Upper lobe of right lung (tissue), 1 donor: ENCODE measurements around the gene SLC35B2. TPM values are rescaled to one million over a fixed set of nuclear protein-coding genes. Genes with fewer than 3 reads are reported as not detected.
A peak's percentile ranks its signal among the peaks of the same experiment; 100 is the strongest.

ENCODE experiments used
- ATAC-seq: fragments of 200-7000 bp; cut with Tn5 transposase; one replicate; pipeline ENCODE4 v1.9.1; 2020; ENCODE audit warnings: mild to moderate bottlenecking, moderate library complexity
- DNase-seq: peaks from one replicate; pipeline ENCODE4 v3.0.0-alpha.2; 2020
- H3K27ac ChIP-seq: fragments of 200-600 bp; one replicate; pipeline ENCODE4 v1.8.0; 2022
- H3K27me3 ChIP-seq: fragments of 200-600 bp; one replicate; pipeline ENCODE4 v1.8.0; 2022; ENCODE audit warnings: mild to moderate bottlenecking
- H3K36me3 ChIP-seq: fragments of 200-600 bp; one replicate; pipeline ENCODE4 v1.8.0; 2022
- H3K4me1 ChIP-seq: fragments of 200-600 bp; one replicate; pipeline ENCODE4 v1.8.0; 2022
- H3K4me3 ChIP-seq: fragments of 200-600 bp; one replicate; pipeline ENCODE4 v1.8.0; 2022; ENCODE audit warnings: mild to moderate bottlenecking
- H3K9me3 ChIP-seq: fragments of 200-600 bp; one replicate; pipeline ENCODE4 v1.8.0; 2022
- intact Hi-C: fragments of 100-400 bp; cut with DNase I; formaldehyde crosslinking; loops from one replicate; pipeline ENCODE4 v1.11.0; 2022
- total RNA-seq: library from RNA; stranded (reverse); fragmentation: NEBNext Ultra II Directional; extraction: Animal tissue kit (Norgen Biotek cat#: 25700); gene quantifications from one replicate; pipeline ENCODE4 v1.2.1, GENCODE V29; 2021
- TF ChIP-seq, protein P1 (sequence below): fragments of 200-600 bp; IDR thresholded peaks from one replicate; pipeline ENCODE4 v1.8.0; 2022; ENCODE audit warnings: antibody characterized with exemption
- donor health status: DM: no; HTN: yes; CAD: no; lungs with severe emphysema.

Gene SLC35B2
- total RNA-seq, 1 donor from 2014 or later = 32.3 TPM

DNA sequence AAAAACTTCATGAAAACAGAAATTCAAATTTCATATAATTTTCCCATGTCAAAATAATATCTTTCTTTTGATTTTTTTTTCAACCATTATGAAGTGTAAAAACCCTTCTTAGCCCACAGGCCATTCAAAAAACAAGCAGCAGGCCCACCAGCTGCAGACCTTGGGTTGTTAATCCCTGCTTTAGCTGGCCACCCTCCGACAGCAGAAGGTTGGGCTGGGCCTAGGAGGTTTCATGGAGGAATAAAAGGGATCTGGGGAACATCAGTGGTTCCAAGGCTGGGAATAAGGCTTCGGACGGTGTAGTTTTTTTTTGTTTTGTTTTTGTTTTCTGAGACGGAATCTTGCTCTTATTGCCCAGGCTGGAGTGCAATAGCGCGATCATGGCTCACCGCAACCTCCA, 14.0 kb downstream of the SLC35B2 start:
- TF ChIP-seq, protein P1, sequence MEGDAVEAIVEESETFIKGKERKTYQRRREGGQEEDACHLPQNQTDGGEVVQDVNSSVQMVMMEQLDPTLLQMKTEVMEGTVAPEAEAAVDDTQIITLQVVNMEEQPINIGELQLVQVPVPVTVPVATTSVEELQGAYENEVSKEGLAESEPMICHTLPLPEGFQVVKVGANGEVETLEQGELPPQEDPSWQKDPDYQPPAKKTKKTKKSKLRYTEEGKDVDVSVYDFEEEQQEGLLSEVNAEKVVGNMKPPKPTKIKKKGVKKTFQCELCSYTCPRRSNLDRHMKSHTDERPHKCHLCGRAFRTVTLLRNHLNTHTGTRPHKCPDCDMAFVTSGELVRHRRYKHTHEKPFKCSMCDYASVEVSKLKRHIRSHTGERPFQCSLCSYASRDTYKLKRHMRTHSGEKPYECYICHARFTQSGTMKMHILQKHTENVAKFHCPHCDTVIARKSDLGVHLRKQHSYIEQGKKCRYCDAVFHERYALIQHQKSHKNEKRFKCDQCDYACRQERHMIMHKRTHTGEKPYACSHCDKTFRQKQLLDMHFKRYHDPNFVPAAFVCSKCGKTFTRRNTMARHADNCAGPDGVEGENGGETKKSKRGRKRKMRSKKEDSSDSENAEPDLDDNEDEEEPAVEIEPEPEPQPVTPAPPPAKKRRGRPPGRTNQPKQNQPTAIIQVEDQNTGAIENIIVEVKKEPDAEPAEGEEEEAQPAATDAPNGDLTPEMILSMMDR = no peak
- Histone ChIP-seq H3K27ac (no peak overlapping the region), H3K4me3 (no peak overlapping the region), H3K36me3 (no peaks in the 10 kb centered on the region), H3K27me3 (no peaks in the 10 kb centered on the region), H3K4me1 (peaks cover under 1% of the 10 kb centered on the region), H3K9me3 (no peaks in the 10 kb centered on the region)
- no peak for ATAC-seq
- intact Hi-C loops = no loop called here
- no peak for DNase-seq

- H3K27ac ChIP-seq = peak overlapping the region; percentile 90
- no peaks in the 10 kb centered on the region for H3K9me3 ChIP-seq
- TF ChIP-seq, protein P1 = no peak
- H3K36me3 ChIP-seq = no peaks in the 10 kb centered on the region
- H3K4me3 ChIP-seq = no peak overlapping the region
- DNase-seq = no peak
- intact Hi-C loops = loop anchor here (5.0 kb wide), 1 partner anchor 57 kb away; no protein-coding TSS in a partner anchor
- peaks cover 22% of the 10 kb centered on the region for H3K4me1 ChIP-seq
- H3K27me3 ChIP-seq = no peaks in the 10 kb centered on the region
- no peak for ATAC-seq
Measured at GRCh38 chr6:44238687-44239350, 18.5 kb downstream of the SLC35B2 start.

DNA sequence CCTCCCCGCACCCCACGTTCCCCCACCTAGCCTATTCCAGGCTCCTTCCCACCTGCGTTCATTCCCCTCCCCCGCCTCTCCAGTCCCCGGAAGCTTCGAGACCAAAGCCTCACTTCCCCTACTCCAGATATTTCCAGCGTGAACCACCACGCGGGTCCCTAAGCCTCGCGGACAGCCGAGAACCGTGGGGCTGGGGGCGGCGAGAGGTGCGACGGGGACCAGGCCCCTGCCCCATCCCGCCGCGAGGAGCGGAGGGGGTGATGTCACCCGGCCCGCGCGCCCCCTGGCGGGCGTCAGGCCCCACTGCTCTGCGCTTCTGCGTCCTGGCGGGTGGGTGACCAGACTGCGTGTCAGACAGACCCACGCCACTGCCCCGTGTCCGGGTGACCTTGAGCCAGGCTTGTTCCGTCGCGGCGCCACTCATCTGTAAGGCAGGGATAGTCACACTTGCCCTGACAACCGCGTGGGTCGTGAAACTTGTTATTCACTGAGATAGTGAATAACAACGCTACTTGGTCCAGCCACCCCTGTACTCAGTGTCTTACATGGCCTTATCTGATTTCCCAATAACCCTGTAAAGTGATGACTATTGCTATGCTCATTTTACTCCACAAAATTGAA, 19.4 kb downstream of the SLC35B2 start:
- Histone ChIP-seq H3K36me3 (peaks cover 6% of the 10 kb centered on the region), H3K27ac (peak overlapping the region; percentile 90), H3K4me1 (peaks cover 30% of the 10 kb centered on the region), H3K9me3 (no peaks in the 10 kb centered on the region), H3K4me3 (peak overlapping the region; percentile 63), H3K27me3 (no peaks in the 10 kb centered on the region)
- ATAC-seq (peak; percentile 92), DNase-seq (peak; percentile 92)
- TF ChIP-seq, protein P1 = peak; percentile 97
- intact Hi-C loops = loop anchor here (5.0 kb wide), 1 partner anchor 56 kb away; no protein-coding TSS in a partner anchor

DNA sequence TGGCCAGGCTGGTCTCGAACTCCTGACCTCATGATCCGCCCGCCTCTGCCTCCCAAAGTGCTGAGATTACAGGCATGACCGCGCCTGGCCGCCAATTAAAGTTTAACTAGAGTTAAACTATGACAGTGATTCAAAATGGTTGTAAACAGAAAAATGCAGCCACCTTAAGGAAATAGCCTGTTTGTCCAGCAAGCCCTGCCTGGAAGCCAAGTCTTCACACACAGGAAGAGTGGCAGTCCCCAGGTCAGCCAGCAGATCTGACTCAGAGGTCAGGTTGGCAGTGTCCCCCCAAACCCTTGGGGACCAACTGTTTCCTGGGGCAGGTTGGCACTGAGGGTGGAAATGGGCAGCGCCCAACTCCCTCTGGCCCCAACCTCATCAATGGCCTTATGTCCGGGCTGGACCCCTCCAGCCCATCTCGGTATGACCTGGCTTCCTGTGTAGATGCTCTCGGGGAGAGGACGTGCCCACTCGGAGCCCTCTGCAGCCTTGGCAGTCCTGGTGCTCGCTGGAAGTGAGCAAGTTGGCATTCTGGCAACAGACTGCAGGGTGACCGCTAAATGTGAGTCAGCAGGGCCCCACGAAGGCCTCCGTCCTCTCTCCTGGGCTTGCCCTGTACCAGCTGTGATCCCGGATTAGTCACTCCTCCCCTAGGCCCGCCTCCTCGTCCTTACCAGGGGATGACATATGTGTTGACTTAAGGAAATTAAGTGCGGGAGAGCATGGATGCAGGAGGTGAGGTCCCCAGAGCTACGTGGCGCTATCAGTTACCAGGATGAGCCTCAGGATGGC, 20.1 kb downstream of the SLC35B2 start:
- H3K4me1 ChIP-seq = peaks cover 30% of the 10 kb centered on the region
- peak; percentile 94 for ATAC-seq
- peaks cover 12% of the 10 kb centered on the region for H3K36me3 ChIP-seq
- TF ChIP-seq, protein P1 = no peak
- H3K4me3 ChIP-seq = peak overlapping the region; percentile 63
- peak; percentile 94 for DNase-seq
- H3K27me3 ChIP-seq = no peaks in the 10 kb centered on the region
- intact Hi-C loops = loop anchor here (5.0 kb wide), 1 partner anchor 55 kb away; no protein-coding TSS in a partner anchor
- H3K27ac ChIP-seq = peak overlapping the region; percentile 90
- no peaks in the 10 kb centered on the region for H3K9me3 ChIP-seq

DNA sequence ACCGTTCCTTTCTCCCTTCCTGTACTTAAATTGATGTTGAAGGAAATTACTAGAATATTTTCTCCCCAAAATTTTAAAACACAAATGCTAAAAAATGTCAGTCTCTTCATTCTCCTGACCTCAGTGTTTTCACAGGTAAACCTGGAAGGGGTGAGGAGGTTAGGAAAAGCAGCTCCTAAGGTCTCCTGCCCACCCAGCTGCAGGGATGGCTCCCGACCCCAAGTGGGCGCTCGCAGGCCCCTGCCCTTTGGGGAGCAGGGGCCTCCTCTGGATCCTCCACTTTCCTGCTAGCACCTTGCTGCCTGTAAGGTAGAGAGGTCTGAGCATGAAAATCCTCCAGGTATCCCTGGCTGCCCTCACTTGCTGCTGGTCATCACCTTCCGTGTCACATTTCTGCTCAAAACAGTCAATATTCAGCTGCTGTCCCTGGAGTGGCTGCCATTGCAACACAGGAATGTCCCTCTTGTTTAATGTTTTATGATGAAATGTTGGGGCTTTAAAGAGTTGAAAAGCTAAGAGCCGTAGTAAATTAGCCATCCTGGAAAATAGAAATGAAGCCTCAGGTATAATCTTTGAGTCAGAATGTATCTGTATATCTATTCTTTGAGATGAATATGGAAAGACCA, 21.3 kb downstream of the SLC35B2 start:
- TF ChIP-seq, protein P1 = no peak
- H3K9me3 ChIP-seq = no peaks in the 10 kb centered on the region
- no peak overlapping the region for H3K4me3 ChIP-seq
- no peak for DNase-seq
- H3K4me1 ChIP-seq = peaks cover 30% of the 10 kb centered on the region
- H3K27ac ChIP-seq = no peak overlapping the region
- peaks cover 24% of the 10 kb centered on the region for H3K36me3 ChIP-seq
- intact Hi-C loops = loop anchor here (5.0 kb wide), 1 partner anchor 54 kb away; no protein-coding TSS in a partner anchor
- no peaks in the 10 kb centered on the region for H3K27me3 ChIP-seq
- no peak for ATAC-seq
